ENCODE data around the gene CACNG4. TPM values are rescaled to one million over a fixed set of nuclear protein-coding genes. Genes with fewer than 3 reads are reported as not detected.

The CACNG4 gene
- total and polyA plus RNA-seq, 2 of the 4 experiments (the other 2 are of a cell fraction) = under 0.01 to 0.53 TPM

- no TSS peak for BruUV-seq (replicated peaks)
- Histone ChIP-seq H3K36me3 (ENCODE audit: control insufficient read depth, insufficient read depth, low read length) (peaks cover 11% of the 10 kb centered on the region), H3K27ac (ENCODE audit: insufficient read depth, low read length) (no peak overlapping the region), H2AK9ac (replicated peaks; ENCODE audit: low read depth, low read length, poor library complexity) (no peak overlapping the region), H3K4me3 (ENCODE audit: insufficient read depth, low read depth, low read length) (no peak overlapping the region), H3K9ac (ENCODE audit: low read depth, low read length) (no peak overlapping the region), H4K5ac (ENCODE audit: low read depth, low read length) (no peak overlapping the region), H3K56ac (ENCODE audit: extremely low read depth, insufficient read depth, low read length) (no peak overlapping the region), H3K4me2 (ENCODE audit: low read depth, low read length) (no peak overlapping the region), H3K4me1 (ENCODE audit: control insufficient read depth, insufficient read depth, low read length) (no peaks in the 10 kb centered on the region), H2BK20ac (ENCODE audit: low read depth, low read length) (no peak overlapping the region), H3K9me3 (ENCODE audit: control insufficient read depth, insufficient read depth, low read length) (no peaks in the 10 kb centered on the region), H3K9me1 (ENCODE audit: insufficient read depth, low read length) (peaks cover 4% of the 10 kb centered on the region; the same call in 1 of the 2 replicates), H3K18ac (ENCODE audit: low read depth, low read length) (no peak overlapping the region), H2BK5ac (ENCODE audit: low read depth, low read length, poor library complexity, severe bottlenecking) (no peak overlapping the region), H4K8ac (ENCODE audit: low read depth in 2 of 2, low read length in 2 of 2) (no peak overlapping the region), H3K23ac (ENCODE audit: low read depth, low read length) (no peak overlapping the region), H2BK15ac (ENCODE audit: low read depth, low read length) (no peak overlapping the region), H2AK5ac (ENCODE audit: low read depth, low read length) (no peak overlapping the region), H3K27me3 (ENCODE audit: control insufficient read depth, insufficient read depth, low read length) (no peaks in the 10 kb centered on the region), H2BK120ac (ENCODE audit: low read depth, low read length) (no peak overlapping the region), H3K14ac (replicated peaks; ENCODE audit: low read depth, low read length) (no peak overlapping the region), H3K79me1 (ENCODE audit: low read depth in 1 of 2, low read length in 2 of 2) (peaks cover 2 to 3% of the 10 kb centered on the region in 2 experiments; a peak in 2 of 4 replicates), H3K4ac (ENCODE audit: low read depth, low read length) (no peak overlapping the region), H2AFZ (replicated peaks; ENCODE audit: low read length, poor library complexity) (no peak overlapping the region), H4K91ac (ENCODE audit: insufficient read depth, low read depth, low read length) (no peak overlapping the region), H4K20me1 (ENCODE audit: insufficient read depth, low read length) (no peaks in the 10 kb centered on the region; the same call in 1 of the 2 replicates)
- intact Hi-C loops (cut with micrococcal nuclease) = no loop called here
- no peak for TF ChIP-seq CTCF (conservative IDR thresholded peaks at IDR 0.05; ENCODE audit: low read depth, low read length)
- TF ChIP-seq BHLHE40 (IDR thresholded peaks at IDR 0.05; ENCODE audit: low read depth, low read length) = no peak
- TF ChIP-seq RAD21 (IDR thresholded peaks at IDR 0.05; ENCODE audit: low read length) = no peak
- no peak for TF ChIP-seq RFX5 (IDR thresholded peaks at IDR 0.05; ENCODE audit: low read depth, low read length)
- no peak for TF ChIP-seq NFE2L2 (IDR thresholded peaks at IDR 0.05; ENCODE audit: low read depth, low read length)
- TF ChIP-seq FOS (IDR thresholded peaks at IDR 0.05; ENCODE audit: low read depth, low read length) = no peak
- TF ChIP-seq RCOR1 (IDR thresholded peaks at IDR 0.05; ENCODE audit: insufficient replicate concordance, low read length) = no peak
- ATAC-seq (ENCODE audit: low read depth) = no peak
- in situ Hi-C loops (cut with MboI; ENCODE audit: low sequenced_read_pairs) = no loop called here
- no CpG with 5 or more reads among the region's 3 CpGs for WGBS, 2 experiments (ENCODE audit: extremely low coverage in 2 of 2, insufficient read length in 1 of 2)
- CTCF ChIA-PET = no interaction called here
- dilution Hi-C loops (cut with HindIII; ENCODE audit: low sequenced_read_pairs, unreplicated experiment) = no loop called here
- POLR2A ChIA-PET (ENCODE audit: unreplicated experiment) = no interaction called here
- no peak for DNase-seq
These were observed 110.3 kb downstream of the CACNG4 start for GRCh38 chr17:67074781-67075180.

Data from IMR-90 (cell line).